DMS114 treated with DMSO at 0.1 percent for 48 hours (cell line): ENCODE data around the gene GATA1.
"Not testable (repeated sequence)": the region's sequence is repeated elsewhere in the genome, so short reads cannot be mapped to it uniquely, and the experiment has no call there.

Experiments
- DNase-seq: peaks from one replicate; lab custom pipeline; 2025; ENCODE audit not compliant: unreplicated experiment; lab: John Stamatoyannopoulos, UW

The GATA1 gene

DNA sequence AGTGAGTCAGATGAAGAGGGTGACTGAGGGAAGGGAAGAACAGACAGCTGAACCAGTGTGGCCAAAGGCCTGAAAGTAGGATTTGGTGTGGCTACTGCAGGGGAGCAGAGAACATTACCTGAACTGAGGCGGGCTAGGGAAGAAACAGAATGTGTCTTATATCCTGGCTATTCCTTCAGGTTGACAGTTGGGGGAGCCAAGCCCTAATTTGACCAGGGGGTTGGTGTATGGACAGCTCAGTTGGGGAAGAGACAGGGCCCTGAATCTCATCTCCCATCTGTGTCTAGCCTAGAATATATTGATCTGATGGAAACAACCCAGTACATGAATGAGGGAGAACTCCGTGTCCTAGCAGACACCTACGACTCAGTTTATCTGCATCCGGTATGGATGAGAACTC lies 19.7 kb downstream of the GATA1 start:
- no peak for DNase-seq

DNA sequence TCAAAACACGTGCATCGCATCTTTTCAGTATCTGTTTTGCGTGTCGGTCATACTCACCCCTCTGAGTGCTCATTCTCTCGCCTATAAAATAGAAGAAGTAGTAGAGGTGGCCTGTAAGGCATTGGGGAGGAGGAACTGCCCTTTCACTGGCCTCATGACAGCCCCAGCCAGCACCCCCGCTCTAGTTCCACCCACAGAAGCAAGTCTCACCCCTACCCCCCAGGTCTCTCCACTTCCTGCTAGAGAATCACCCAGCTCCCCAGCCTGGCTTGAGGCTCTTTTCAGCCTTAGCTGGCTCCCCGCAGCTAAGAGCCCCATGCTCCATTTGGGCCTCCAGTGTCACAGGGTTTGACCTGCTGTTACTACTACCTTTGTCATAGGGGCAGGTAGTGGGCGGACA lies 27.3 kb downstream of the GATA1 start:
- no peak for DNase-seq

DNA sequence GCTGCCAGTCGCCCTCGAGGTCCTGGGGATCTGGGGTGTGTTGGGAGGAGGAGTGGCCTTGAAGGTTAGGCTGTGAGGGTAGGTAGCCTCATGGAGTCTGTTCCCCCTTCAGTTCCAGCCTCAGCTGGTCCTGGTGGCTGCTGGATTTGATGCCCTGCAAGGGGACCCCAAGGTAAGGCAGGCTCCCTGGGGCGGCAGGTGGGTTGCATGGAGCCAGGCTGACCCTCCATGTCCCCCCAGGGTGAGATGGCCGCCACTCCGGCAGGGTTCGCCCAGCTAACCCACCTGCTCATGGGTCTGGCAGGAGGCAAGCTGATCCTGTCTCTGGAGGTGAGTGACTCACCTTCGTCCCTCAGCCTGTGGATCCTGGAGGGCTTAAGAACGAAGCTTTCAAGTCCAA lies 28.3 kb downstream of the GATA1 start:
- DNase-seq = no peak

DNA sequence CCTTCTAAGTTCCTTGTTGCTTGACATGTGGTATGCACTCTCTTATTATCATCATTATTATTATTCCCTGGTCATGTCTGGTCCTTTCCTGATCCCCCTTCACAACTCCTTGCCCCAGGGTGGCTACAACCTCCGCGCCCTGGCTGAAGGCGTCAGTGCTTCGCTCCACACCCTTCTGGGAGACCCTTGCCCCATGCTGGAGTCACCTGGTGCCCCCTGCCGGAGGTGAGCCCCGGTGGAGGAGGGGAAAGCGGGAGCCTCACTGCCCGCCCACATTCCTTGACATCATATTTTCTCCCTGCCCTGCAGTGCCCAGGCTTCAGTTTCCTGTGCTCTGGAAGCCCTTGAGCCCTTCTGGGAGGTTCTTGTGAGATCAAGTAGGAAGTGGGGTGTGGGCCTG lies 28.9 kb downstream of the GATA1 start:
- DNase-seq = no peak

DNA sequence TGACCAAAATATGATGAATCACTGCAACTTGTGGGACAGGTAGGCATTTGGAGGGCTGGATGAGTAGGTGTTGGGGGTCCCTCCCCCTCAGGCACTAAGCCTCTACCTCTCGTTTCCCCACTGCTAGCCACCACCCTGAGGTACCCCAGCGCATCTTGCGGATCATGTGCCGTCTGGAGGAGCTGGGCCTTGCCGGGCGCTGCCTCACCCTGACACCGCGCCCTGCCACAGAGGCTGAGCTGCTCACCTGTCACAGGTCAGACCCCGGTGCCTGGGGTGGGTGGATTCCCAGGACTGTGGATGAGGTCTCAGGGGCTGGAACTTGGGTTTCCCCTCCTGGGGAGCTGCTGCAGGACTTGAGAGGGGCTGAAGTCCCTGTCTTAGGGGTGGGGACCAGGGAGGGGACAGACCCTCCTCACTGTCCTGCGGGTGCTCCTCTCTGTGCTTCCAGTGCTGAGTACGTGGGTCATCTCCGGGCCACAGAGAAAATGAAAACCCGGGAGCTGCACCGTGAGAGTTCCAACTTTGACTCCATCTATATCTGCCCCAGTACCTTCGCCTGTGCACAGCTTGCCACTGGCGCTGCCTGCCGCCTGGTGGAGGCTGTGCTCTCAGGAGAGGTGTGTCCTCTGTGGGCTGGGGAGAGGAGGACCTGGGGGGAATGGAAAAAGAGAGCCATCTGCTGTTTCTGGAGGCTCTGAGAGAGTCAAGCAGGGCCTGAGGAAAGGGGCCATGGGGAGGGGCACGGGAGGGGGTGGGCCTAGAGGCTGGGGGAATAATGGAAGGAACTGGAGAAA lies 29.8 kb downstream of the GATA1 start:
- DNase-seq = no peak

DNA sequence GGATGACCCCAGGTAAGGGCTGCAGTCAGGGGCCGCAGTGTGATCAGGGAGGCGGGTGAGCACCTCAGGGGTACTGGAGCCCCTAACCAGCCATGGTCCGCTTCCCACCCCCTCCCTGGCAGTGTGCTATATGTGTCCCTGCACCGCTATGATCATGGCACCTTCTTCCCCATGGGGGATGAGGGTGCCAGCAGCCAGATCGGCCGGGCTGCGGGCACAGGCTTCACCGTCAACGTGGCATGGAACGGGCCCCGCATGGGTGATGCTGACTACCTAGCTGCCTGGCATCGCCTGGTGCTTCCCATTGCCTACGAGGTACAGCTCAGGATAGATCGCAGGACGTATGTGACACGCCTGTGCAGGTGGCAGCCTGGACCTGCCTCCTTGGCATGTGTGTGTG lies 31.7 kb downstream of the GATA1 start:
- no peak for DNase-seq

DNA sequence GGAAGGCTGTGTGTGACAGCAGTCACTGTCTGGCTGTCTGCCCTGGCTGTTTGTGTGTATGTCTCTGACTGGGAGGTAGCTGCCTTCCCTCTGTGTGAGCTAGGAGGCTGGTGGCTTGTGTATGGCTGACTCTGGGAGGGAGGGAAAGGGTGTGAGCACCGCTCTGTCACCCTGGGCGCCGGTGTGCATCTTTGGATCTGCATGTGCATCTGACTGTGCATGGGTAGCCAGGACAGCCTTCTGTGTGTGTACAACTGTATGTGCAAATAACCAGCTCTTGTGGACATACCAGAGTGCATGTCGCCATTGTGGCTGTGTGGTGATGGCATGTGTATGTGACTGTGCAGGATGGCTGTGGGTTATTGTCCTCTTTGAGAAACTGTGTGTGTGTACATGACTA lies 32.5 kb downstream of the GATA1 start:
- no peak for DNase-seq

DNA sequence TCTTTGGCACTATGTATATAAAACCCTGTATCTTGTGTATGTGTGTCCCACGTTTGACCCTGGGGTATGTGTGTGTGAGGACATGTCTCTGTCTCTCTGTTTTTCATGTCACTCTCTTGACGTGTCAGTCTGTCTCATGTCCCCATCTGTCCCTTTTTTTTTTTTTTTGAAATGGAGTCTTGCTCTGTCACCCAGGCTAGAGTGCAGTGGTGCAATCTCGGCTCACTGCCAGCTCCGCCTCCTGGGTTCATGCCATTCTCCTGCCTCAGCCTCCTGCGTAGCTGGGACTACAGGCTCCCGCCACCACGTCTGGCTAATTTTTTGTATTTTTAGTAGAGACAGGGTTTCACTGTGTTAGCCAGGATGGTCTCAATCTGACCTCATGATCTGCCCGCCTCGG lies 33.0 kb downstream of the GATA1 start:
- not testable (repeated sequence) for DNase-seq

DNA sequence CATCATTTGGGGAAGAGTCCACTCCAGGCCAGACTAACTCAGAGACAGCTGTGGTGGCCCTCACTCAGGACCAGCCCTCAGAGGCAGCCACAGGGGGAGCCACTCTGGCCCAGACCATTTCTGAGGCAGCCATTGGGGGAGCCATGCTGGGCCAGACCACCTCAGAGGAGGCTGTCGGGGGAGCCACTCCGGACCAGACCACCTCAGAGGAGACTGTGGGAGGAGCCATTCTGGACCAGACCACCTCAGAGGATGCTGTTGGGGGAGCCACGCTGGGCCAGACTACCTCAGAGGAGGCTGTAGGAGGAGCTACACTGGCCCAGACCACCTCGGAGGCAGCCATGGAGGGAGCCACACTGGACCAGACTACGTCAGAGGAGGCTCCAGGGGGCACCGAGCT lies 36.7 kb downstream of the GATA1 start:
- DNase-seq = no peak

DNA sequence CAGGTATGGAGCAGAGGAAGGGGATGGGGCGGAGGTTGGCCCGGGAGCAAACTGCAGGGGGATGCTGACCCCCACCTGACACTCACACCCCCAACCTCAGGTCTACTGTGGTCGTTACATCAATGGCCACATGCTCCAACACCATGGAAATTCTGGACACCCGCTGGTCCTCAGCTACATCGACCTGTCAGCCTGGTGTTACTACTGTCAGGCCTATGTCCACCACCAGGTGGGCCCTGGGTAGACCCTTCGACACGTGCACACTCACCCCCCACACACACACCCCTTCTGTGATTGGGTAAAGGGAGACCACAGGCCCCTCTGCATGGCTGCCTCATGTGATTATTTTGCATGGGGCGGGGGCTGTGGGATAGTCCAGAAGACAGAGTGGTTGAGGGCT lies 37.7 kb downstream of the GATA1 start:
- DNase-seq = no peak

DNA sequence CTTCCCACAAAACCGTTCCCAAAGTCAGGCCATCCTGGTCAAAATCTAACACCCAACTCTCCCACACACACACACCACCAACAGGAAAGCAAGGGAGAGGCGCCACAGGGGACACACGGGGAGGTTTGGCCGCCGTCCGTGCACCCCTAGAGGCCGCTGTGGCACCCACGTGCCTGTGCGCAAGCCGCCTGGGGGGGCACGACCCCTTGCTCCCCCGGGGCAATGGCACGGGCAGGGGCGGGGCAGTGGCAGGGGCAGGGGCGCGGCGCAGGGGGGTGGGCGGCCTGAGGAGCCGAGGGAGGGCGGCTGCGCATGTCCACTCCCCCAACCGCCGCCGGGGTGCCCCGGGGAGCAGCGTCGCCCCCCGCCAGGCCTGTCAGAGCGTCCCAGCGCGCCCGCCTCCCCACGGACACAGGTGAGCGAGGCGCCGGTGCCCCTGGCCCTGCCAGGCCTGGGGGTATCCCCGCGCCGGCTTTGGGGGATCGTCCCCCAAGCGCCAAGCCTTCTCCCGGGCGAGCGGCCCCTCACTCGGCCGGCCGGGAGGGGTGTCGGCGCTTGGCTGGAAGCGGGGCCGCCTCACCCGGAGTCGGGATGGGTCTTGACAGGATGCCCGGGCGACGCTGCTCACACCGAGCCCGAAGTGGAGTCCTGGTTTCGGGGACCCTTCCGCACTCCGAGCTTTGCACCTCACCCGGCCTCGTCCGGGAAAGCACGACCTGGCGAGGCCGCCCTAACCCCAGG lies 39.9 kb downstream of the GATA1 start, which contains the start of gene ERAS:
ERAS (plus strand) TSS at position 379 of the 741 bp plus-strand sequence. CDS start 2,611 bp downstream, outside the sequence.
- no peak for DNase-seq

DNA sequence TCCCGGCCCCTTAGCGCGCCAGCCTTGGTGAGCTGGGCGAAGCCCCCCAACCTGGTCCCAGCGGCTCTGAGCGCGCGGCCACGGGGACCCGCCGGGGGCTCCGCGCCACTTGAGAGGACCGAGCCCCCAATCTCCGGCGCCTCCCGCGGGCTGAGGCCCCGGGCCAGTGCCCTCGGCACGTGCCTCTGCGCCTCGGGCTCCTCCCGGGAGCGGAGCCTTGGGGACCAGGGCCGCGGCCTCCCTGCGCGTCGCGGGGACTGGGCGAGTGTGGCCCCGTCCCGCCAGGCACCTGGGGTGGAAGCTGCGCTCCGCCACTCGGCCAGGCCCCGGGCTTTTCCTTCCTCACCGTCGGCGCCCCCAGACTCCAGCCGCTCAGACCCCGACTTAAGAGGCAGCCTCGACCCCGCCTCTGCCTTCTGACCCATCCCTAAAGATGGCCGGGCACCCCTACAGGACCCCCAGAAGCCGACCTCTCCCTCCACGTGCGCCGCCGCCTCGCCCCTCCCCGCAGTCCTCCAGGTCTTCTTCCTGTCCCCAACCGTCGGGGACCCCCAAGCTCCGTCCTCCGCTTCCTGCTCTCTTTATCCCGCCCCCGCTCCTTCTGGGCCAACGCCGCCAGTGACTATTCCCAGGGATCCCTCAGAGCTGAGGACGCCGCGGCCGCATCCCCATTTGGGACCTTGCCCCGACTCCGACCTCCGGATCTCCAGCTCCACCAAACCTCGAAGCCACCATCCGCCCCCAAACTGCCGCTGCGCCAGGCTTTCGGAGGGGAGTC lies 40.7 kb downstream of the GATA1 start:
- DNase-seq = no peak

DNA sequence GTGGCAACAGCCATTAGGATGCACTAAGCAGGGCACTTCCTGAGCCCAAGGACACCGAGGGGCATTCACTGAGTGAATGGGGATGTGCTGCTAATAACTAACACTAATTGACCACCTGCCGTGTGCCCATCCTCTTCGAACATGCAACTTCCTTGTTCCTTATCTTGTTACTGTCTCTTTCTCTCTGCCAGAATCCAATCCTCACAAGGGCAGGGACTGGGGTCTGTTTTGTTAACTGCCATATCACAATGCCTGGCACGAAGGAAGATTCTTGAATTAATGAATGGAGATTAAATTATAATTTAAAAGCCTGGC lies 41.2 kb downstream of the GATA1 start:
- DNase-seq = no peak

DNA sequence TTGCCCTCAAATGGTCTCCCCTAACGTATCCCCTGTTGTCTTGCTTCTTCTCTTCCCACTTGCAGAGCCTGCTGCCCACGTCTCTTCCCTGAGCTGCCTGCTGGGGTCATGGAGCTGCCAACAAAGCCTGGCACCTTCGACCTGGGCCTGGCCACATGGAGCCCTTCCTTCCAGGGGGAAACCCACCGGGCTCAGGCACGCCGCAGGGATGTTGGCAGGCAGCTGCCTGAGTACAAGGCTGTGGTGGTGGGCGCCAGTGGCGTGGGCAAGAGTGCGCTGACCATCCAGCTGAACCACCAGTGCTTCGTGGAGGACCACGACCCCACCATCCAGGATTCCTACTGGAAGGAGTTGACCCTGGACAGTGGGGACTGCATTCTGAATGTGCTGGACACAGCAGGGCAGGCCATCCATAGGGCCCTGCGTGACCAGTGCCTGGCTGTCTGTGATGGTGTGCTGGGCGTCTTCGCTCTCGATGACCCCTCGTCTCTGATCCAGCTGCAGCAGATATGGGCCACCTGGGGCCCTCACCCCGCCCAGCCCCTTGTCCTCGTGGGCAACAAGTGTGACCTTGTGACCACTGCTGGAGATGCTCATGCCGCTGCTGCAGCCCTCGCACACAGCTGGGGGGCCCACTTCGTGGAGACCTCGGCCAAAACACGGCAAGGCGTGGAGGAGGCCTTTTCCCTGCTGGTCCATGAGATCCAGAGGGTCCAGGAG lies 42.8 kb downstream of the GATA1 start:
- DNase-seq = no peak

DNA sequence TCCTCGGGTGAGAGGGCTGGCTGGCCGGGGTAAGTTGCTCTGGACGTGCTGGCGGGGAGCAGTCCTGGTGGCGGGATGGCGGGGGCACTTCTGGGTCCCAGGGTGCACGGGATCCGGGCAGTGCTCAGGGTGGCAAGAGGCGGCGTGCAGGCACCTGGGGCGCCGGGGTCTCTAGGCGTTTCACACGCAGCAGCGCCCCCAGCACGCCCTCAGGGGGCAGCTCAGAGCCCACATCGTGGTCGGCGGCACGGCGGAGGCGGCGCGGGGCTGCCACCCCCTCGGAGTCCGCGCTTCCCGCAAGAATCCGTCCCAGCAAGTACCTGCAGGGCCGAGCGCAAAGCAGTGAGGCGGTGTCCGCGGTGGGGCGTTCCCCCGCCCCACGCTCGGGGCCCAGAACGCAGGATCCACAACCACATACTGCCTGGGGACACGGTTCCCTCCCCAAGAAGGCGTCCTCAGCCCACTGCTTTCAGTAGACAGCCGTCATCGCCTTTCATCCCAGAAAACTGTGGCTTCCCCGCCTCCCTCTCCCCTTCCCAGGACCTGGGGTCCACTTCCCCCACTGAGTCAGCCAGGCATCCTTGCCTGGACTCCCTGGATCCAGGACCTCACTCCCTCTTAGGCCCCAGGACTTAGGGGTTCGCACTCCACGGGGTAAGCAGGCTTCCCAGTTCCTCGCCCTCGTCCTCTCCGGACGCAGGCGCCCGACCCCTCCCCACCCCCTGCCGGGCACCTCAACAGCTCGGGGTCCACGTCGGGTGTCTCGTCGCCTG lies 44.9 kb downstream of the GATA1 start:
- DNase-seq = no peak

DNA sequence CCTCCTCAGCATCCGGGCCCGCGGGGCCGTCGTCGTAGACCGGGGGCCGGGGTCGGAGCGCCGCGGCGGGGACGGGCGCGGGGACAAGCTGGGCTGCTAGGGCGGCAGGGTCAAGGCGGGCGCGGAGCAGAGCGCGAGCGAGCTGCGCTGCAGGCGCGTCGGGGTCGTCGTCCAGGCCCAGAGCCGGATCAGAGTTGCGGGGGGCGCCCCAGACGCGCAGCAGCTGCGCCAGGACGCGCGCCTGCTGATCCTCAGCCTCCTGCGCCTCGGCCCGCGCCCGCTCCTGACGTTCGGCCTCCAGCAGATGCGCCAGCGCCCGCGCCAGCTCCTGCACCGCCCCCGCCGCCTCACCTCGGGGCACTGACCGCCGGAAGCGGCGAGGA lies 45.5 kb downstream of the GATA1 start:
- DNase-seq = no peak

DNA sequence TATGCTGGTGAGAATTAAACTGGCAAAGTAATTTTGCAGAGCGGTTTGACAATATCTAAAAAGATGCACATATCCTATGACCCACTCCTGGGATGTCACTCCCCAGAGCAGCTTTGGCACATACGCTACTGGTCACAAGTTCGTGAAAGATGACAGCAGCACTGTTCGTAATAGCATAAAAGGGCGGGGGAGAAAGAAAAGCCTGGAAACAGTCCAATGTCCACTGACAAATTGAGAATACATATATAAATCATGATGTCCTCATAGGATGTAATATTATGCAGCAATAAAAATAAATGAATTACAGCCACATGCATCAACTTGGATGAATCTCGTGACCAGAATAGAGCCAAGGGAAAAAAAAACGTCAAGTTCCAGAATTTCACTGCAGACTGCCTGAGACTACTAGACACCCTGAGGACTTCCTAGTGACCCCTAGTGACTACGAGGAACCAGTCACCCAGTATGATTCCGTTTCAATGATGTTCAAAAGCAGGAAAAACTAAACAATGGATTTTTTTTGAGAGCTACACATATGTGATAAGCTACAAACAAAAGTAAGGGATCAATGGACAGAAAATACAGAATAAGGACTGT lies 47.2 kb downstream of the GATA1 start:
- no peak for DNase-seq

DNA sequence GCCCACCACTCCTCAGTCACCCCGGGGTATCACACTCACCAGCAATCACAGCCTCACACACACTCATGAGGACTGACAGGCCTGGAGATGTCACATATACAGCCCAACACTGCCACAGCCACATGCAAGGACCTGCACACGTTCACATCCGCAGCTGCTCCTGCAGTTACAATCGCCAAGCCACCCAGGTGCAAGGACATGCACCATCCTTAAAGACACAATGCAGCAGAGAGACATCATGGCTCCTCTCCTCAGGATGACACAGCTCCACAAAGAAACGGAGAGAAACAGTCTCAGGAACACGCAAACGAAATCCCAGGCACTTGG lies 48.0 kb downstream of the GATA1 start:
- no peak for DNase-seq

DNA sequence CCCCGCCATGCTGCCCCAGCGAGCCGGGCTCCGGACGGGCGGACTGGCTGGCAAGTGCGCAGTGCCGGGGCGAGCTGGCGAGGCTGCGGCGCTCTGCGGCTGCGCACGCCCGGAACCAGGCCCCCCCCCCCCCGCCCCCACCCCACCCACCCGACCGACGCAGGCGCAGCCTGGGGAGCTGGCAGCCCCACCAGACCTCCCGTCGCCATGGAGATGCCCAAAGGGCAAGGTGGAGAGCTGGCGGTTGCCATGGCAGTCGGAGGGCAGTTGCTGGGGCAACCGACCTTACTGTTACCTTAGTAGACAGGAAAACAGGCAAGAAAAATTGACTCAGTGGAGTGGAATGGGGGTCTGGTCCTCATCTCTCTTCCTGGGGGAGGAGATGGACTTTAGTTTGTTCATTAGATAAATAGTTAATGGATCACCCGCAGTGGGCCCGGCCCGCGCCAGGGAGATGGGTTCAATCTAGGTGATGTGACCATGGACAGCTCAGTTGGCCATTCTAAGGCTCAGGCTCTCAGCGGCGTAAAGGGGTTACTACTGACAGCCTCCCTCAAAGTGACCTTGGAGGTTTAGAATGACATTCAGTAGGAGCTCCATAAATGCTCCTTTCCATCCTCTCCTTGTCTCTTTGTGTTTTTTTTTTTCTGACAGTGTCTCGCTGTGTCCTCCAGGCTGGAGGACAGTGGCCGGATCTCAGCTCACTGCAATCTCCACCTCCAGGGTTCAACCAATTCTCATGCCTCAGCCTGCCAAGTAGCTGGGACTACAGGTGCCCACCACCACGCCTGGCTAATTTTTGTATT lies 49.3 kb downstream of the GATA1 start, which contains the start of gene PCSK1N:
PCSK1N (minus strand) TSS at position 87 of the 806 bp plus-strand sequence; CDS start at position 9, 78 bp downstream.
- DNase-seq = peak; percentile 20
